Measurements from ENCODE around the gene PPP2R2C.

- TF ChIP-seq POLR2AphosphoS5 (IDR thresholded peaks at IDR 0.05; ENCODE audit: low read depth, low read length), result no peak
- TF ChIP-seq POLR2A (IDR thresholded peaks at IDR 0.05; ENCODE audit: low read depth, low read length), result no peak
Observed at GRCh38 chr4:6417516-6418050, 54.8 kb downstream of the PPP2R2C start.
